ENCODE results near the gene SUPT3H.

Gene SUPT3H

DNA sequence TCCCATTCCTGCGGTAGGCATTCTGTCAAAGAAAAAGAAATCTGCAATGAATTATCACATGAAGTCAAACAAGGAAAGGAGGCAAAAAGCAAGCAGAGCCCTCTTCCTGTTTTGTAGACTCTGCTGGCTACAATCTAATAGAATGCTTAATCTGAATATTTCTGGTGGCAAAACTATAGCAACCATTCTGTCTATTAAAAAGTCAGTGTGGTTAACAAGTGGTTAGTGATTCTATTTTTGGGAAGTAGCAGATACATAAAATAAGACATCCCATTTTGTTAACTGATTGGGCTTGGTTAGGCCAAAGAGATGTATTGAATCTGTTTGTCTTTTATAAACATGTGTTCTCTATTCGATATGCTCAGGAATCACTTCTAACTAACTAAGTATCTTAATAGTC is 547.9 kb downstream of the SUPT3H start:
- no peak for DNase-seq (ENCODE audit: low read depth)

DNA sequence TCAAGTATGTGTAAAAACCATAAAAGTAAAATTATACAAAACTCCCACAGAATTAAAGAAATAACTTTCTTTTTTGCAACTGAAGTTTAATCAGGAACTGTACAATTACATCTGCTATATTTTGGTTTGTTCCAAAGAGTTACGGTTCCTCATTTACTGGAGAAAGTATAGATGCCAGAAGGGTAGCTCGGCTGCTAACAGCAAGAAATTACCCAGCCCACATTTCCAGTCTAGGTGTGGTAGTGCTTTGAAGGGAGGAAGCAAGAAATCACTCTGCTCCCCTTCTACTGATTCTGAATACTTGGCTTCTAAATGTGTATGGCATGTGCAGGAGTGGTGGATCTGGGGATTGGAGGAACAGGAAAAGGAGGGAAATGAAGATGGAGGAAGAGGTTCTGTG is 549.0 kb downstream of the SUPT3H start:
- no peak for DNase-seq (ENCODE audit: low read depth)

DNA sequence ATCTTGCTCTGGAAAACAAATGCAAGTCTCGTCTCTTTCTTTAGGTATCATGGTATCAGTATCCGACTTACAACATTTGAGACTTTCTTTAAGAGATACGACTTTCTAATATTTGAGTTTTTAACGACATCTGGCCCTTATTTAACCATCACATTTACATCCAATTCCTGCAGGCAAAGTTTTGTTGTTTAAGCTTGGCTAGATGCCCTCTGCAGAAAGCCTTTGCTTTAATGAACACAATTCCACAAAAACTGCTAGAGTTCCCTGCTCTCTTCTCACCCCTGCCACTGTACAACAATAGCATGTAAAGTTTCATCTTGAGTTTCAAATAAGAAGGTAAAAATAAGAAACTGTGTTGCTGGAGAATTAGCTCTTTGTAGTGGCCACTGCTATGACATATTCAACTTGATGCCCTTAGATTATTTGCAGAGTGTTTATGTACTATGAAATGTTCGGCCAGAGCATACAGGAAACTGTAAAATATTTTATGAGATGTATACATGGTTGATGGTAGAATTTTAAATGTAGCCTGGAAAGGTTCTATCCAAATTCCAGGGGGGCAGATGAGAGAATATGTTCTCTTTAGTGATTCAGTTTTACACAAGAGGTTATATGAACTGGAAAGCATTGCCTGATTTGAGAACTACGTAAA is 551.6 kb downstream of the SUPT3H start:
- no peak for DNase-seq (ENCODE audit: low read depth)

DNA sequence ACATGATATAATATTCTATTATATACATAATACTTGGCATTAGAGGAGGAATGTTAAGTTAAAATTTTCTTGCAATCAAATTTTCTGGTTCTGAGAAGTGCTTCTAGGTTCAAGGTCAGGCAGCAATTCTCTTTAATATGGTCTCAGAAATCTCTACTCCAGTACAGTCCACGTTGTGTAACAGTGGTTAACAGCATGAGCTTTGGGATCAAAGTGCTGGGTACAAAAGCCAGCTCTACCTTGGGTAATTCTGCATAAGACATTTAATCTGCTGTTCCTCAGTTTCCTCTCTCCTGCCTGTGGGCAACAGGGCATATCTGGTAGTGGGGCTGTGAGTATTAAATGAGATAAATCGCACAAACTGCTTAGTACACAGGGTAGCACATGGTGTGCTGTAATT is 552.5 kb downstream of the SUPT3H start:
- no peak for DNase-seq (ENCODE audit: low read depth)

DNA sequence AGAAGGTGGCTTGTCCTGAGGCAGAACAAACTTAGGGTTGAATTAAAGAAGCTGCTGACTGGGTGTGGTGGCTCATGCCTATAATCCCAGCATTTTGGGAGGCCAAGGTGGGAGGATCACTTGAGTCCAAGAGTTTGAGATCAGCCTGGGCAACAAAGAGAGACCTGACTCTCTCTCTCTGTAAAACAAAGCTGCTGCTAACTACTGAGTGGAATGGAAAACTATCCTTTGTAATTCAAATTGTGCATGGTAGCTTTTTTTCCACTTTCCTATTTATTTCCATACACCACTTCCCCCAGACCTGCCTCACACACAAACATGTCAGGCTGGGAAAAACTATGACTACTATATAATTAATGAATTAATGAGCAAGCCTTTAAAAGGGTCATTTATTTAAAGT is 553.2 kb downstream of the SUPT3H start:
- no peak for DNase-seq (ENCODE audit: low read depth)

DNA sequence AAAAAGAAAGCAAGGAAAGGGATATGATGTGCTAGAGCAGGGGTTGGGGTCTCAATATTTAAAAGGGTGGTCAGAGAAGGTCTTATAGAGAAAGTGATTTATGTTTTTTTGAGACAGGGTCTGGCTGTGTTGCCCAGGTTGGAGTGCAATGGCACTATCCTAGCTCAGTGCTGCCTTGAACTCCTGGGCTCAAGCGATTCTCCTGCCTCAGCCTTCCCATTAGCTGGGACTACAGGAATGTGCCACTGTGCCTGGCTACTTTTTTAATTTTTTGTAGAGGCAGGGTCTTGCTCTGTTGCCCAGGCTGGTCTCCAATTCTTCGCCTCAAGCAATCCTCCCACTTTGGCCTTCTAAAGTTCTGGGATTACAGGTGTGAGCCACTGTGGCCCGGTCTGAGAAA is 557.0 kb downstream of the SUPT3H start:
- no peak for DNase-seq (ENCODE audit: low read depth)

DNA sequence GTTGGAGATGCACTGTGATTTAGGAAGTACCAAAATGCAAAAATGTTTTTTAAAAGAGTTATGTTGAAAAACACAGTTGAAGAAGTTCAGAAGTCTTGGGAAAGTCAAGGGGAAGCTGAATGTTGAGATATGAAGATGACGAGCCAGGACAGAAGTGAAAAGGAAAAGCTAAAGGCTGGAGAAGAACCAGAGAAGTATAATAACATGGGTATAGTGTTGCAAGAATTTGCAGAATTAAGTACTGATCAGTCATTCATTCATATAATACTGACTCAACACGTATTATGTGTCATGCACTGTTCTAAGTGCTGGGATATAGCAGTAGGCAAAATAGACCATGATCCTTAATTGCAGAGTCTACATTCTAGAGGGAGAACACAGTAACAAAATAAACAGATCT is 557.4 kb downstream of the SUPT3H start:
- no peak for DNase-seq (ENCODE audit: low read depth)

DNA sequence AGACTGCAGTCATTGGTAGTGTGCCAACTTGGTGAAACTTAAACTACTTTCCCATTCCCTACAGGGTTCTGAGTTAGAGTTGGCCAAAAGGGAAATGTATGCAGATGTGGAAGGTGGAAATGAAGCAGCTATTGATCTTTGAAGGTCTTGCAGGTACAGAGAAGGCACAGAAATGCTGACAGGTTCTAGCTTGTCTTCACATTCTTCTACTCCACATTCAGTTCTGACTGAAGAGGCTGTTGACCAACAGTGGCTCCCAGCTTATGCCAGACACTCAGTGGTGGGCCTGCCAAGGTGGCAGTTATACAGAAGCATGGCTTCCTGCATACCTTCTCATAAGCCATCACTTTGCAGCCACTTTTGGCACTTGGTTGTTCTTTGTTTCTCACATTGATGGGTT is 566.3 kb downstream of the SUPT3H start:
- no peak for DNase-seq (ENCODE audit: low read depth)

DNA sequence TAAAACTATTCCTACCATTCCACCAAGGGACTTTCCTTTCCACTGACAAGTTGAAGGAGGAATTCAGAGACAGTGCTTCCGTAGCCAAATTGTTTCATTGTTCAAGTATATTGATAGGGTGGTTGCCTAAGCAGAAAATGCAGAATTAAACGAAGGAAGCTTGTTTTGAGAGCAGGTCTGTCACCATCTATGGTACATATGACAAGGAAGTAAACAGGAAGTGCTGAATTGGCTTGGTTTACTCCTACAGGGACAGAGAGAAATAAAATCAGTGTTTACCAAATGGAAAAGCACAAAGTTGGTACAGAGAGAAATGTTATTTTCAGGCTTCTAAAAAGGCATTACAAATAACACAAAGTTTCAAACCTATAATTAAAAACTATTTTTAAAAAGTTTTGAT is 568.5 kb downstream of the SUPT3H start:
- no peak for DNase-seq (ENCODE audit: low read depth)

DNA sequence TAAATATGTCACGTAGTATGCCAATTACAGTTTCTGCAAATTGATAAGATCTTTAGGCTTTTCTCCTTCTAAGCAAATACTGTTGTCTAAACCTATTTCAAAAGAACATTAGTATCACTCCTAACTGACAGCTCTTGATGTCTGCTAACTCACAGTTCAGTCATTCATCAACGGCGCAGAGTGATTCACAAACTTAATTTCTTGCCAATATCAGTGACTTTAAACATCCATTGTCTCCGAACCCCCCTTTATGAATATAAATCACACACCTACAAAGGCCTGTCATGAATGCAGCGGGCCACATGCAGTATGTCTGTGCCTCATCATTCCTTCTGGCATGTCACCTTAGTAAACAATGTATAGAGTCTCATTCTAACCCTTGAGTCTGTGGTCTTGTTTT is 569.6 kb downstream of the SUPT3H start:
- DNase-seq (ENCODE audit: low read depth) = no peak

DNA sequence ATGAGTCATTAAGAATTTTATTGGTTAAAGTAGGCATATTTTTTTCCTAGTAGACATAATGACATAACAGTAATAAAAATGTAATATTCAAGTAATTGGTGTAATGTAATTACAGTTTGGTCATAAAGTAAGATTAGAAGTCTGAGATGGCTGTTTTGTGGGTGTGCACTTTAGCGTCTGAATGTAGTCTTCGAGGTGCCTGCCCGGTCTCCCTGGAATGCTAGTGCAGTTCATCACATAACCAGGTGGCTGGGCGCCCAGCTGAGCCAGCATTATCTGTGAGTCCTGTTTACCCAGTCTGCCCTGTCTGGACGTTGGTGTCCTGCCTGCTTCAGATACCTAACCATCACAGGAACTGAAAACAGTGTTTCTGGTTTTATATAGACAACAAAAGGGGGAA is 571.1 kb downstream of the SUPT3H start:
- DNase-seq (ENCODE audit: low read depth) = no peak

DNA sequence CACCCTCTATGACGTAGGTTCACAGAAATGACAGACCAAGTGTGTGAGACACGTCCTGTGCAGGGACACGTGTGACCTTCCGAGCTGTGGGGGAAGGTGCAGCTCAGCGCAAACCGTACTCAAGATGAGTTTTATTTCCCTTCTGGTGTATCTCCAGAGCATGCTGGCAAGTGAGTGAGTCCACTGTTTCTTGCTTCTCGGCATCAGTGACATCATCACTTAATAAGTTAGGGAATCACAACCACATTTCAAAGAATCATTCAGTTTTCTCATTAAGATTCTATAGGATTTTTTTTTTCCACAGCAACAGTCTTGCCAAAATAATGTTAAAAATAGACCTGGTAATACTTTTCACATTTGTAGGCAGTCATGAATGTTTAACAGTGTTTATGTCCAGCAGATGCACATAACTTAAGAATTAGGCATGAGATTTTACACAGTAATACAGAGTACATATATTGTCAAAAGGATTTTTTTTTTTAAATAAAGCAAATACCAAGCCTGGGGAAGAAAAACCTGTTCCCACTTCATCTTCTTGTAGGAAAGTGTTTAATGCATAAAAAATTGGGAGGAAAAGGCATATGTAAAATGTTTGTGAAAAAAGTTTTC is 572.4 kb downstream of the SUPT3H start:
- DNase-seq (ENCODE audit: low read depth) = peak; percentile 2

DNA sequence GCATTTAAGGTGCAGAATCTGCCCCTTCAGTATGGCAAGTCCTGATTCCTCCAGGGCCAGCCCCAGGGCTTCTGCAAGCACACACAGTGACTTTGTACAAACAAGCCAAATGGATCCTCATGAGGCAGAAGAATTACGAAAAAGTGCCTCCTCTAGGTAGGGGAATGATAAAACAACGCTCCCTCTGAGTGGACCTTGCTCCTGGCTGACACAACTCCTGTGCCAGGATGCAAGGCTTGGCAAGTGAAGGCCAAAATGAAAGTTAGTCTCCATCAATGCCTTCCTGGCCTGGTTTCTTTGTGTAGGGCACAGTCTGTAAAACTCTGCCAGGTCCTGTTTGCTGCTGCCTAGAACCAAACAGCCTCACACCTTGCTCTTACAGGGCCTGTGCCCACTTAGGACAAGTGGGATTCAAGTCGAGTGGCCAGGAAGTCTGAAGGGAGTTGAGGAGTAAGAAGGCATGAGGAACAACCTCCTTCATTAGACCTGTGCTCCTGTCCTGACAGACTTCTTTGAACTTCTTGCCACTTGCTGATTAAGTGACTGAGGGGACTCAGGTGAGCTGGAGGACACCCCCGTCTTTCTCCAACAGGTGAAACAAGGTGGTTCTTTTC is 573.1 kb downstream of the SUPT3H start:
- DNase-seq (ENCODE audit: low read depth) = no peak

DNA sequence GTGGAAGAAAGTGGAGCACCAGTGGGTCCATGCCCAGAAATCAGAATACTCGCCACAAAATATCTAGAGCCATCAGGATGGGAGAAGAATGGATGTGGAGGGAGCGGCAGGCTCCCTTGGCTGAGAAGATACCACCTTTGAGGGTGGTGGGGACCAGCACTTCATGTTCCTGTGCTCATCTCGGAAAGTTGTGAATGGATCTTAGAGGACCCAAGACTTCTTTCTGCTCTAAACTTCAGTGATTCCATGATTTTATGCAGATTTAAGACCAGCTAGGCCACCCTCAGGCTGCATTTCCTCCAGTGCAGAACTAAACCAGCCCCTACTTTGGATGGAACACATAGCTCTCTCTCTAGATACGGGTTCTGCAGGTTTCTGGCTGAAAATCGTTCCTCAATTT is 573.7 kb downstream of the SUPT3H start:
- DNase-seq (ENCODE audit: low read depth) = no peak

DNA sequence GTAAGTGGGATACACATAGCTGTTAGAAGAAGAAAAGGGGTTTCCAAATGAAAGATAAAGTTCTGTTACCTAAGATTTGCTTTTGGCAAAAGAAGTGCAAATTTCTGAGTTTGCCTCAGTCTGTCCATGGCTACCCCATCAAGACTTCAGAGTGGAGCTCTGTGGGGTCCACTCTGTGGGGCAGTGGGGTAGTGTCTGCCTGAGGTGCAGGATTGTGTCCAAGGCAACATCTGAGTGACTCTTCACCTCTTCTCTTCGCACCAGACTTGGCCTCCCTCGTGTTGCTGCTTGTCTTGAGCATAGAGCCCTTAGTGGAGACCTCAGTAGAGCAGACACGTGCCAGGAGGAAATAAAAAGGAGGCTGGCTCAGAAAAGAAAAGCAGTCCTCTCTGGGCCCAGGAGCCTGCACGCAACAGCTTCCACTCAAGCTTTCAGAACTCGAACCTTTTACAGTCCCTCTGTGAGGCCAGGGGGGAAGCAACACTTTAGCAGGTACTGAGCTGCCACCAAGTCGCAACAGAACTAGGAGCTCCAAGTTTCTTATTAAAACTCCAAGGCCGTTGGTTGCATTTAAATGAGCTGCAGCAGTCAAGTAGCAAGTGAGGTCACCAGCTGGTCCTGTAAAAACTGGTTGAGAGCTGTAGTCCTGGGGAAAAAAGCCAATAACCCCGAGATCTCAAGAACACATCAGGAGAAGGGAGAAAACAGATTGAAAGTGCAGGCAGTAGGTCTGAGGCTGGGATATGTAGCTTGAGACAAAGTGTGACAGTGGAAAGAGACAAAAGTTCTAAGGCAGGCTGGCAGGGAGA is 576.7 kb downstream of the SUPT3H start:
- DNase-seq (ENCODE audit: low read depth) = no peak

DNA sequence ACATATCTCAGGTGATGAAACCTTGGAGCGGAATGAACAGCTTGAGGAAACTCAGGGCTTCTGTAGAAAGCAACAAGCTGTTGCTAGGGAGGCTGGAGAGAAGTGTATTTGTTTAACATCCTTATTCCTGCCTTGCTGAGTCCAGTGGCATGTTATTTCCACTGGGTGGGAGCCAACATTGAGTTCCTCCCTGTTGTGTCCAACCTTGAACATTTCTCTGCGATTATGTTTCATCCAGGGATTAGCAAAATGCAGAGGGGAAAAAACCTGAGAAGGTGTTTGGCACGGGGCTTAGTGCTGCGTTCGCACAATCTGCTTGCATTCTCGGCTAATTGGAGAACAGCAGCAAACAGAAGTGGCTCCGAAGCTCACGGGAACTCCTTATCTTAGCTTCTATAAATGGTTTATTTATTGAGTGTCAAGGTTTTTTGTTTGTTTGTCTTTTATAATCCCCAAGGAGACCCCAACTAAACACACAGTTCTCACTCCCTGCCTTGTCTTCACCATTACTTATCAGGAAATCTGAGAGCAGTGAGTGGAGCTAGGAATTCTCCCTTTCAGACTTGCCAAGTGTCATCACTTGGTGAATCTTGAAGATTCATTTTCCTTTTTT is 577.5 kb downstream of the SUPT3H start:
- no peak for DNase-seq (ENCODE audit: low read depth)

DNA sequence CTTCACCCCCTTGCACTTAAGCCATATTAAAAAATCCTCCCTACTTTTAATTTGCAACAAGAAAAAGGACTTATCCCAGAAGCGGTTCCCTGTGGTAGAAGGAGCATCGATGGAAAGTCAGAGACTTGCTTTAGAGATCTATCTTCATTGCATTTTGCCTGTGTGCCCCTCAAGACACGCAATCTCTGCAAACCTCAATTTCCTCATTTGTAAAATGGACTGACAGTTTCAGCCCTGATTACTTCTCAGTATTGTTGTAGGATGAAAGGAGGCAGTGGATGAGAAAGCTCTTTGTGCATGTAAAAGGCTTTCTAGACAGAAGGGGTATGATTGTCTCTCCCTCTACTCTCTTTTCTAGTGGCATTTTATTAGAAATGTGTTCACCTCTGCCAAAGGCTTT is 580.0 kb downstream of the SUPT3H start:
- DNase-seq (ENCODE audit: low read depth) = no peak

DNA sequence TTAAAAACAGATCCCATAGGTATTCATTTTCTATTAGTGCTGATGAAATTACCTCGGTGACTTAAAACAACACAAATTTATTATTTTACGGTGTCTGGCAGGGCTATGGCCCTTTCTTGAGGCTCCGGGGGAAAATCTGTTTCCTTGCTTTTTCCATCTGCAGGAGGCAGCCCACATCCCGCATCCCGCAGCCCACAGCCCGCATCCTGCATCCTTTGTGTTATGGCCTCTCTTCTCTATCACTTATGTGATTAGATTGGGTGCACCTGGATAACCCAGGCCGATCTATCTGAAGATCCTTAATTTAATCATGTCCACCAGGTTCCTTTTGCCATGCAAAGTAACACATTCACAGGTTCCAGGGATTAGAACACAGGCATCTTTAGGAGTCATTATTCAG is 582.4 kb downstream of the SUPT3H start:
- DNase-seq (ENCODE audit: low read depth) = no peak

DNA sequence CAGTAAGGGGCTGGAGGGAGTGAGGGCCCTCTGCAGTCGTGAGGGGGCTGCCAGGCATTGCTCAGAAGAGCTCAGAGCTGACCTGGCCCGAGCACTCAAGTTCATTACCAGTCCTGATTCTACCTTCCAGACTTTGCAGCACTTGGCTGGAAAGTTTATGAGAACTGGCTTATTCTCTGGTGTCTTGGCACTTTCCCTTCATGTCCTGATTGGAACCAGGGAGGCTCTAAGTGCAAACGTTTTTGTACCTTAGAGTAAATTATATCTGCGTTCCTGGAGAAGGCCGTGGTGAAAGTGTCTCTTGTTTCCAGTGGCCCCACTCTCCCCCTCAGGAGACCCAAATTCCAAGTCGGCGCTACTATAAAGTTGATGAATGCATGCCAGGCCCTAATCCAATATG is 587.9 kb downstream of the SUPT3H start:
- DNase-seq (ENCODE audit: low read depth) = no peak

DNA sequence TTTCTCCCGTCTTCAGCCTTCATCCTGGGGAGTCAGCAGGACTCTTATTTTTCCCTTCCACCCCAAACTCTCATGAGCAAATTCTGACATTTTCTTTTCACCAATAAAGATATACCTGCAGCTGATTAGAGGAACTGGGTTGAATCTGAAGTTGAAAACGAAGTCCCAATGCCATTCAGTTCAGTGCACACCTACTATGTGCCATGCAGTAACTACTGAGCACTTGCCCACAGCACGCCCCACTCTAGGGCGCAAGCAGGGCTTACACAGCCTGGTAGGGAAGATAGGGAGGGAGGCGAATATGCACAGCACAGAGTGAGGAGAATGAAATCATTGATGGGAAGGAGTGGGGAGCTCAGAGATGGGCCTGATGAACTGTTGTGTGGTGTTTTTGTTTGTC is 588.7 kb downstream of the SUPT3H start:
- no peak for DNase-seq (ENCODE audit: low read depth)

DNA sequence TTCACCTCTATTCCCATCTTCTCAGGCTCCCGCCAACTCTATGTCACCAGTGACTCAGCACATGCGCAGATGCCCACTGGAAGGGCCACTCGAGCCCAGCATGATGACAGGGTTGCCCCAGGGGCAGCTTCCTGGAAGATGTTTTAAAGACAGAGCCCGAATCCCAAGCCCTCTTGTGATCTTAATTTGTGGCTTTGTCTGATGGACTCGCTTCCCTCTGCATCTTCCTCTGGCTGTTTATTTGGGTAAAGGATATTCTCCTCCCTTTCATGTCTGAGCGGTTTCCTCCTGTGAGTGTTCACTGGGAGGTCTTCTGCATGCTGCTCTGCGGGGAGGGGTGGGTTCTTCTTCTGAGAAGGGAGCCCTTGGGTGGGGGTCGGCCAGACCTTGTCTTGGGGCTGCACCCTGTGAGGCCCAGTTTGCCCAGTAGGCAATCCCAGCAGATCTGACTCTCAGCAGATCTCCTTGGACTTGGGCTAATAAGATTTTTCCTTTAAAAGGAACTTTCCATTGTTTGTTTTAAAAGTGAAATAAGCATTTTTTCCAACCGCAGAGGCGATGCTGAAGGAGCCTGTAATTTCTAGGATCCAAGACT is 589.2 kb downstream of the SUPT3H start:
- no peak for DNase-seq (ENCODE audit: low read depth)

DNA sequence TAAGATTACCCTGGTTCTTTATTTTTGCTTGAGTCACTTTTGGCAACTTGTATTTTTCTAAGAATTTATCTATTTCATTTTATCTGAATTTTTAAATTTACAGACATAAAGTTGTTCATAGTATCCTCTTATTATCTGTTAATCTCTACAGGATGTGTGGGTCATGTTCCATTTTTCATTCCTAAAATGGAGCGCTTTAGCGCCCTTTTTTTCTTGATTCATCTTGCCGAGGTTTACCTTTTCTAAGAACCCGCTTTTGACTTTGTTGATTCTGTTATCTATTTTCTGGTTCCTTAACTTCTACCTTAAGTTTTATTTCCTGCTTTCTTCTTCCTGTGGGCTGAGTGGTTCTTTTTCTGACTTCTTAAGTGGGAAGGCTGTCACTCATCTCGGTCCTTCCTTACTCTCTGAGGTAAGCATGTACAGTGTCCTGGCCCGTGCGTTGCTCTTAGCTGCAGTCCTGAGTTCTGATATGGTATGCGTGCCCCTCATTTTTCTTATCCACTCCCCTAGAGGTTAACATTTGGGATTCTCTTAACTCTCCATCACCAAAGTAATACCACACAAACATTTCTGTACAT is 590.4 kb downstream of the SUPT3H start:
- no peak for DNase-seq (ENCODE audit: low read depth)

Measured in HS-5 (cell line).